Activated CD8-positive, alpha-beta T cell treated with anti-CD3 and anti-CD28 coated beads, Interleukin-2, amount 10 ng/mL, durations not matched to agents 7 days and 5 days (primary cell): Measurements from ENCODE around the gene MTUS2. TPM values are rescaled to one million over a fixed set of nuclear protein-coding genes. Genes with fewer than 3 reads are reported as not detected.

ENCODE experiments used
- ATAC-seq: fragments of 150-1000 bp; cut with Tn5 transposase; one replicate; pipeline ENCODE4 v1.10.0; 2021; ENCODE audit warnings: moderate library complexity
- CTCF ChIA-PET: fragments of 350-600 bp; sonication (Branson Sonifier 250); formaldehyde crosslinking; loops from one replicate; lab custom pipeline; 2021; ENCODE audit warnings: antibody characterized with exemption; lab: Charles Lee
- POLR2A ChIA-PET: fragments of 350-600 bp; sonication (Branson Sonifier 250); formaldehyde crosslinking; loops from one replicate; lab custom pipeline; 2021; ENCODE audit warnings: antibody characterized with exemption; lab: Charles Lee
- DNase-seq: peaks from one replicate; pipeline ENCODE4 v3.0.0-alpha.2; 2020
- H3K27ac Mint-ChIP-seq: one replicate; pipeline ENCODE4 v1.8.0; 2021; ENCODE audit warnings: mild to moderate bottlenecking, mixed read lengths
- H3K27me3 Mint-ChIP-seq: one replicate; pipeline ENCODE4 v1.8.0; 2021; ENCODE audit warnings: low read depth, mixed read lengths
- H3K36me3 Mint-ChIP-seq: one replicate; pipeline ENCODE4 v1.8.0; 2021; ENCODE audit warnings: low read depth, mixed read lengths
- H3K4me1 Mint-ChIP-seq: one replicate; pipeline ENCODE4 v1.8.0; 2021; ENCODE audit warnings: low read depth, mixed read lengths
- H3K4me3 Mint-ChIP-seq: one replicate; pipeline ENCODE4 v1.8.0; 2021; ENCODE audit warnings: mild to moderate bottlenecking, mixed read lengths
- H3K9me3 Mint-ChIP-seq: one replicate; pipeline ENCODE4 v1.8.0; 2022; ENCODE audit warnings: mixed read lengths; ENCODE audit not compliant: insufficient read depth
- total RNA-seq, 2 experiments: library from RNA; stranded (reverse); gene quantifications; one replicate each; pipeline ENCODE4 v1.2.3, GENCODE V29; 2021

The MTUS2 gene
- total RNA-seq, 2 experiments from 2014 or later: not detected

DNA sequence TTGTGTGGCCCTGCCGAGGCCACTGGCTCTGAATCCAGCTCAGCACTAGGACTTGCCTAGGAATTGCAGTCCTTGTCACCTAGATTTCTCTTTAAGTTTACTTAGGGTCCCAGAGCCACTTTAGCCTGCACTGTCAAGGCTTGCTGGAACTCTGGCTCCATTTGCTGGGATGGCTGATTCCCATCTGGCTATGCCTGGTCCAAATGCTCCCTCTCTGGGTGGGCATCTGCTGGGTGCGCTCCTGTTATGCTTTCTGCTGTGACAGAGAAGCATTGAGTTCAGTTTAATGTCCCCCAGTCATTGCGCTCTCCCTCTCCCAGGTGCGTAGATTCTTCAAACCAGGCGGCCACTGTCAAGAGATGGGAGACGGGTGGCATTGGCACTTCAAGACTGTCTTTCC is 102.2 kb downstream of the MTUS2 start:
- Mint-ChIP-seq H3K4me3 (no peak overlapping the region), H3K27me3 (no peaks in the 10 kb centered on the region), H3K9me3 (peaks cover 8% of the 10 kb centered on the region), H3K27ac (no peak overlapping the region), H3K36me3 (no peaks in the 10 kb centered on the region), H3K4me1 (no peaks in the 10 kb centered on the region)
- CTCF ChIA-PET: no interaction called here
- POLR2A ChIA-PET: no interaction called here
- no peak for DNase-seq
- ATAC-seq: no peak

- ATAC-seq (no peak), DNase-seq (no peak)
- Mint-ChIP-seq H3K27ac (no peak overlapping the region), H3K9me3 (no peaks in the 10 kb centered on the region), H3K36me3 (no peaks in the 10 kb centered on the region), H3K4me3 (no peak overlapping the region), H3K27me3 (no peaks in the 10 kb centered on the region), H3K4me1 (no peaks in the 10 kb centered on the region)
- ChIA-PET POLR2A (no interaction called here), CTCF (no interaction called here)
These were observed 115.0 kb downstream of the MTUS2 start for GRCh38 chr13:28935104-28935503.

- Mint-ChIP-seq H3K4me1 (no peaks in the 10 kb centered on the region), H3K36me3 (no peaks in the 10 kb centered on the region), H3K9me3 (no peaks in the 10 kb centered on the region), H3K27ac (no peak overlapping the region), H3K4me3 (no peak overlapping the region), H3K27me3 (no peaks in the 10 kb centered on the region)
- CTCF ChIA-PET: no interaction called here
- ATAC-seq (no peak), DNase-seq (no peak)
- POLR2A ChIA-PET: interaction anchor here (0.5 kb wide), 1 partner anchor 683 kb away, joined by 3 read pairs; no protein-coding TSS in a partner anchor
These were observed 122.8 kb downstream of the MTUS2 start for GRCh38 chr13:28942906-28943305.

DNA sequence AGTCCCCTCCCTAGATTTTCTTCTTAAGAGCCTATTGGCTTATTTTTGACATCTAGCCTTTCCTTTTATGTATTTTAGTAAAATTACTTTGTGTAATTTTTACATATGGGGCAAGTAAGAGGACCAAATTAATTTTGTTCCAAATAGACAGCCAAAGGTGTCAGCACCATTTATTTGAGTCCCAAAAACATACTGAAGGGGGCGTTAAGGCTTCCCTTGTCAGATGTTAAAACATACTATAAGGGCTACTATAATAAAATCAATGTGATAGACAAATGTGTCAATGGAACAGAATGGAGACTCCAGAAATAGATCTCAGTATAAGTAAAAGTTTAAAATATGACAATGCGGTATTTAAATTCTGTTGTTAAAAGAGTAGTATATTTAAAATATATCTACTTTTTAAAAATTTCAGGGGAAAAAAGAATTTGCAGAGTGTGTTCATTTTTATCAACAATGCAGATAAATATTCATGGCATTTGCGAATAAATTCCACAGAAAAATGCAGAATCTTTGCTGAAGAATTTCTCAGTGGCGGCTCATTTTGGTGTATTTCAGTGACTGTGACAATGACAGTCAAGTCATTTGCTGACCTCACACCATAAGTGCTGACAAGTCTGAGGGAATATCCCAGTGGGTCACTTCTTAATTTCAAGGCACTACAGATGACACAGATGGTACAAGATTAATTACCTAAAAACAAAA is 133.7 kb downstream of the MTUS2 start:
- Mint-ChIP-seq H3K27me3 (no peaks in the 10 kb centered on the region), H3K4me1 (no peaks in the 10 kb centered on the region), H3K36me3 (no peaks in the 10 kb centered on the region), H3K27ac (no peak overlapping the region), H3K9me3 (no peaks in the 10 kb centered on the region), H3K4me3 (no peak overlapping the region)
- DNase-seq (no peak), ATAC-seq (no peak)
- POLR2A ChIA-PET: no interaction called here
- CTCF ChIA-PET: no interaction called here

DNA sequence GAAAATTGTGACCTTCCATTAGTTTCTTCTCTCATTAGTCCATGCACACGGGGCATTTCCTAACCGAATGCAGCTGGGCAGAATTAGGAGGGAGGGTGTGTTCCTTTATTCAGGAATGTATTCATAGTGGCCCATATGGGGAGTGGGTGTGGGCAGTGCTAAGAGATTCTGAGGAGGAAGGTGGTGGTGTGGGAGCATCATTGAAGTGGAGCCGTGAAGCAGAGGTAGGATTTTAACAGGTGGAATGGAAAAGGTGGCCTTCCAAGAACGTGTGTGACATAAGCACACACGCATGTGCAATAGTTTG is 134.2 kb downstream of the MTUS2 start:
- no peaks in the 10 kb centered on the region for H3K9me3 Mint-ChIP-seq
- H3K4me3 Mint-ChIP-seq: no peak overlapping the region
- no peaks in the 10 kb centered on the region for H3K36me3 Mint-ChIP-seq
- no peaks in the 10 kb centered on the region for H3K4me1 Mint-ChIP-seq
- DNase-seq (no peak), ATAC-seq (no peak)
- H3K27ac Mint-ChIP-seq: no peak overlapping the region
- CTCF ChIA-PET: no interaction called here
- POLR2A ChIA-PET: no interaction called here
- H3K27me3 Mint-ChIP-seq: no peaks in the 10 kb centered on the region

GRCh38 chr13:28954810-28955209 is 134.7 kb downstream of the MTUS2 start:
- no peaks in the 10 kb centered on the region for H3K36me3 Mint-ChIP-seq
- H3K4me3 Mint-ChIP-seq: no peak overlapping the region
- CTCF ChIA-PET: no interaction called here
- H3K9me3 Mint-ChIP-seq: no peaks in the 10 kb centered on the region
- no peaks in the 10 kb centered on the region for H3K27me3 Mint-ChIP-seq
- H3K27ac Mint-ChIP-seq: no peak overlapping the region
- no peaks in the 10 kb centered on the region for H3K4me1 Mint-ChIP-seq
- no peak for DNase-seq
- ATAC-seq: no peak
- POLR2A ChIA-PET: no interaction called here

DNA sequence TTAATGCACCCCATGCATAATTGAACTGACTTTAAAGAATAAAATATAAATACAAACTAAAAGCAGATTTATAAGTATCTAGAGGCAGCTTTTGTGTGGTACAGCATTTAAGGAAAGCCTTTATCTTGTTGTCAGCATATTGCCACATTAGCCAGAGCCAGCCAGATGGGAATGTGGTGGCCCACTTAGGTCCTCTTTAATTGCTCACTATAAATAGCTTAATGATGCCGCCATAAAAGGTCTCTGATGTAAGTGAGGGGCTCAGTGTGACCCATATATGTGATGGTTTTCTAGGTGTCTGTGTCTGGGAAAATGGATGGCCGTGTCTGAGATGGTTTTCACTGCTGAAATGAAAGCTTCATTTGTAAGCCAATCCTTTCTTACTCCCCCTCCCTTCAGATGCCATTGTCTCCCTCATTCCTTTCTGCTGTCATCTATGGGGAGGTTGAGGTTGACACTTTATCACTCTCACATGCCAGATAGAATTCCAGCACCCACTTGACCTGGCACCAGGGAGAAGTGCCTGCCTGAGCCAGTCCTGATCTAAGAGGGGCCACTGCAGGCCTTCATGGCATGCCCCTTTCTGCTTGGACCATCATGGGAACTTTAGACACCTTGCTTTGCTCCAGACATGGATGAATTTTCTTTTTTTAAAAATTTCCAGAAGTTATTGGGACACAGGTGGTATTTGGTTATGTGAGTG is 135.3 kb downstream of the MTUS2 start:
- Mint-ChIP-seq H3K4me1 (no peaks in the 10 kb centered on the region), H3K36me3 (no peaks in the 10 kb centered on the region), H3K27me3 (no peaks in the 10 kb centered on the region), H3K27ac (no peak overlapping the region), H3K9me3 (no peaks in the 10 kb centered on the region), H3K4me3 (no peak overlapping the region)
- no peak for DNase-seq
- no peak for ATAC-seq
- POLR2A ChIA-PET: no interaction called here
- CTCF ChIA-PET: no interaction called here

GRCh38 chr13:28958018-28958417 is 137.9 kb downstream of the MTUS2 start:
- Mint-ChIP-seq H3K9me3 (no peaks in the 10 kb centered on the region), H3K27ac (no peak overlapping the region), H3K36me3 (no peaks in the 10 kb centered on the region), H3K27me3 (no peaks in the 10 kb centered on the region), H3K4me1 (no peaks in the 10 kb centered on the region), H3K4me3 (no peak overlapping the region)
- POLR2A ChIA-PET: no interaction called here
- DNase-seq (no peak), ATAC-seq (no peak)
- CTCF ChIA-PET: no interaction called here

- Mint-ChIP-seq H3K4me1 (no peaks in the 10 kb centered on the region), H3K27me3 (no peaks in the 10 kb centered on the region), H3K4me3 (no peak overlapping the region), H3K9me3 (no peaks in the 10 kb centered on the region), H3K36me3 (no peaks in the 10 kb centered on the region), H3K27ac (no peak overlapping the region)
- CTCF ChIA-PET: no interaction called here
- no peak for DNase-seq
- ATAC-seq: no peak
- POLR2A ChIA-PET: no interaction called here
These were observed 138.3 kb downstream of the MTUS2 start for GRCh38 chr13:28958441-28958840.

DNA sequence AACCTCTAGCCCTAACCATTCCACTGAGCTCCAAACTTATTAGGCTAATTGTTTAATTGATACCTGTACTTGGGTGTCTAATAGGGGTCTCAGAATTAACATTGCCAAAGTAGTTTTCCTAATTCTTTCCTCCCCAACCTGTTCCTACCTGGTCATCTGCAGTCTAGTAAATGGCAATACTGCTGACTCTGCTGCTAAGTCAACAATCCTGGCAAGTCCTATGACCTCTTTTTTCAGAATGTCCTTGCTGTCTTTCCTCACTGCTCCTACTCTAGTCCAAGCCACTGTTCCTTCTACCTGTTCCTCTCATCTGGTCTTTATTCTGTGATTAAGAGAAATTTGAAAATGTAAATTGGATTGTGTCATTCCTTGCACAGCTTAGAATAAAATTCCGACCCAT is 143.9 kb downstream of the MTUS2 start:
- Mint-ChIP-seq H3K27me3 (no peaks in the 10 kb centered on the region), H3K36me3 (no peaks in the 10 kb centered on the region), H3K9me3 (no peaks in the 10 kb centered on the region), H3K4me1 (no peaks in the 10 kb centered on the region), H3K4me3 (no peak overlapping the region), H3K27ac (no peak overlapping the region)
- DNase-seq (no peak), ATAC-seq (no peak)
- ChIA-PET POLR2A (no interaction called here), CTCF (no interaction called here)

GRCh38 chr13:28964803-28965202 is 144.7 kb downstream of the MTUS2 start:
- Mint-ChIP-seq H3K27ac (no peak overlapping the region), H3K4me3 (no peak overlapping the region), H3K27me3 (no peaks in the 10 kb centered on the region), H3K36me3 (no peaks in the 10 kb centered on the region), H3K4me1 (no peaks in the 10 kb centered on the region), H3K9me3 (no peaks in the 10 kb centered on the region)
- no peak for ATAC-seq
- CTCF ChIA-PET: no interaction called here
- POLR2A ChIA-PET: no interaction called here
- DNase-seq: no peak

DNA sequence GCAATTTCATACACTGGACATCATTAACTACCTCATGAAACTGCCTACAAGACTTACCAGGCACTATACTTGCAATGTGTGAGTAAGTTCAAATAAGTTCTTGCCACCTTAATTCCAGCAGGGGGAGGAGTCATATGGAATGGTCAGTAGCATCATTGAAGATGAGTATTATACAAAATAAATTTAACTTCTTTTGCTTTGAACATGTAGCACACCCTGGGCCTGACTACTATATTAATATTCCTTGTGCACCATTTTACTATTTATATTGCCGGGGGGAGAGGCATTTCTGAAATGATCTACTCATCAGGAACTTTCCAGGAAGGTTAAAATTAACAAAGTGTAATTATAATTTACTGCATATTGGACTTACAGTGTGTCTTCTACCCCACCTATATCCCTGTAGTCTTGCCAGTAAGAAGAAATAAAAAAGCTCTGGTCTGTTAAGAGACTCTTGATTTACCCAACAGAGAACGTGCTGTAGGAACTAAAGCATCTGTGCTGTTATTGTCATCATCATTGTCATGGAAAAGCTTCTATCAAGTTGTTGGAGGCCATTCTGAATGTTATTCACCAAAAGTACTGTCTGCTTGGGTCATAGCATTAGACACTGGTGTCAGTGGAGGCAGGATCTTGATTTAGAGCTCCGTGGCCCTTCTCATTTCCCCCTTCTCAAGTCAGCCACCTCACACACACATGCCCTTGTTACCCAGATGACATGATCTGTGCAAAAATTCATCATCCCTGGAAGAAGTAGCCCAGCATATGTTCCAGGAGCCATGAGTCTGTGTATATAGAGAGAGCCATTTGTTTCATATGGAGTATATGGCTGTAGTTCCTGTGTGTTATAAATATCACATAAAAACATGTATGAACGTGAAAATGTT is 147.1 kb downstream of the MTUS2 start:
- H3K27ac Mint-ChIP-seq: no peak overlapping the region
- DNase-seq (no peak), ATAC-seq (no peak)
- ChIA-PET POLR2A (no interaction called here), CTCF (no interaction called here)
- no peaks in the 10 kb centered on the region for H3K27me3 Mint-ChIP-seq
- H3K9me3 Mint-ChIP-seq: no peaks in the 10 kb centered on the region
- no peak overlapping the region for H3K4me3 Mint-ChIP-seq
- H3K4me1 Mint-ChIP-seq: no peaks in the 10 kb centered on the region
- no peaks in the 10 kb centered on the region for H3K36me3 Mint-ChIP-seq
